Progenitor cell of endocrine pancreas (in vitro differentiated cells): ENCODE results near the gene CERS1. TPM values are rescaled to one million over a fixed set of nuclear protein-coding genes. Genes with fewer than 3 reads are reported as not detected.
A peak's percentile ranks its signal among the peaks of the same experiment; 100 is the strongest.

Source experiments
- DNase-seq: peaks from one replicate; pipeline ENCODE4 v3.0.0; 2021; ENCODE audit warnings: low spot score; ENCODE audit not compliant: unreplicated experiment
- H3K27ac Mint-ChIP-seq: 2 replicates; pipeline ENCODE4 v1.8.0; 2021; ENCODE audit warnings: mild to moderate bottlenecking, moderate library complexity, mixed read lengths
- H3K27me3 Mint-ChIP-seq: 2 replicates; pipeline ENCODE4 v1.8.0; 2021; ENCODE audit warnings: mixed read lengths
- H3K36me3 Mint-ChIP-seq: 2 replicates; pipeline ENCODE4 v1.8.0; 2022; ENCODE audit warnings: mixed read lengths; ENCODE audit not compliant: insufficient read depth
- H3K4me1 Mint-ChIP-seq: 2 replicates; pipeline ENCODE4 v1.8.0; 2021; ENCODE audit warnings: low read depth, mixed read lengths
- H3K4me3 Mint-ChIP-seq: 2 replicates; pipeline ENCODE4 v1.8.0; 2021; ENCODE audit warnings: low read depth, mild to moderate bottlenecking, moderate library complexity, mixed read lengths
- H3K9me3 Mint-ChIP-seq: 2 replicates; pipeline ENCODE4 v1.8.0; 2021; ENCODE audit warnings: low read depth, mixed read lengths
- total RNA-seq: library from RNA; stranded (reverse); gene quantifications from 2 replicates; pipeline ENCODE4 v1.2.1, GENCODE V29; 2021
- TF ChIP-seq, protein P1 (sequence below): fragments of 200-600 bp; sonication (generic); IDR thresholded peaks from one replicate; pipeline ENCODE4 v1.5.0; 2021; ENCODE audit warnings: antibody characterized with exemption, mild to moderate bottlenecking; ENCODE audit not compliant: unreplicated experiment

CERS1 gene
- total RNA-seq, 1 donor from 2014 or later, result 20.9 TPM

DNA sequence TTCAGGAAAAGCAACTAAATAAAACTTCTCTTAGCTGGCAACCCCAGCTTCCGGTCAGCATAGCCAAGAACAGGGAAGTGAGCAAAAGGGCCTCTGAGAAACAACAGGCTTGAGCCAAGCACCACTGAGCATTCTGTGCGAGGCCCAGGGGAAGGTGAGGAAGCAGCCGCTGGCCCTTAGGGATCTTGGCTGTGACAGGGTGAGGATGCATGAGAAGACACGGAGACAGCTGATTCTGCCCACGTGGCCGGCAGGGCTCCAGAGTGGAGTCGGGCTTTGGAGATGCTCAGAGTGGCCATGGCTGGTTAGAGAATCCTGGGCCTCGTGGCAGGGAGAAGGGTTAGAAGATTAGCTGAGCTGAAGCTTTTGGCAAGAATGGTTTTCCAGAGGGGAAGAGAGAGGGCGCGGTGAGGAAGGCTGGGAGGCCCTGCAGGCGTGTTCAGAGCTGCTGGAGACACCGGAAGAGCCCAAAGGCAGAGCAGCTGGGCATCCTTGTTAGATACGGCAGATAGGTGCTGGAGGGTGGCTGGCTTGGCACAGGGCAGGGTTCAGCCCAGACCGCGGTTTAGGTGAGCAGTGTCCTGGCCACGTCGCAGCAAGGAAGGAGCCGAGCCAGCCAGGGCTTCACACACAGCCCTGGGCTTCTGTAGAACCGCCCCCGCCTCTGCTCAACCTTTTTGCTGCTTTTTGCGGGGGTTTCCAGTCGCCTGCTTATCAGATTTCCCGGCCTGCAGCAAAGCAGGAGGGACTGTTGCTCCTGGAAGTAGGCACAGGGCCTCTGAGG, 46.9 kb downstream of the CERS1 start:
- no peaks in the 10 kb centered on the region for H3K9me3 Mint-ChIP-seq
- no peaks in the 10 kb centered on the region for H3K27me3 Mint-ChIP-seq
- H3K36me3 Mint-ChIP-seq, result peaks cover 15% of the 10 kb centered on the region
- no peak overlapping the region for H3K27ac Mint-ChIP-seq
- DNase-seq, result no peak
- H3K4me1 Mint-ChIP-seq, result peaks cover 3% of the 10 kb centered on the region
- no peak overlapping the region for H3K4me3 Mint-ChIP-seq
- TF ChIP-seq, protein P1, sequence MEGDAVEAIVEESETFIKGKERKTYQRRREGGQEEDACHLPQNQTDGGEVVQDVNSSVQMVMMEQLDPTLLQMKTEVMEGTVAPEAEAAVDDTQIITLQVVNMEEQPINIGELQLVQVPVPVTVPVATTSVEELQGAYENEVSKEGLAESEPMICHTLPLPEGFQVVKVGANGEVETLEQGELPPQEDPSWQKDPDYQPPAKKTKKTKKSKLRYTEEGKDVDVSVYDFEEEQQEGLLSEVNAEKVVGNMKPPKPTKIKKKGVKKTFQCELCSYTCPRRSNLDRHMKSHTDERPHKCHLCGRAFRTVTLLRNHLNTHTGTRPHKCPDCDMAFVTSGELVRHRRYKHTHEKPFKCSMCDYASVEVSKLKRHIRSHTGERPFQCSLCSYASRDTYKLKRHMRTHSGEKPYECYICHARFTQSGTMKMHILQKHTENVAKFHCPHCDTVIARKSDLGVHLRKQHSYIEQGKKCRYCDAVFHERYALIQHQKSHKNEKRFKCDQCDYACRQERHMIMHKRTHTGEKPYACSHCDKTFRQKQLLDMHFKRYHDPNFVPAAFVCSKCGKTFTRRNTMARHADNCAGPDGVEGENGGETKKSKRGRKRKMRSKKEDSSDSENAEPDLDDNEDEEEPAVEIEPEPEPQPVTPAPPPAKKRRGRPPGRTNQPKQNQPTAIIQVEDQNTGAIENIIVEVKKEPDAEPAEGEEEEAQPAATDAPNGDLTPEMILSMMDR, result no peak

- peaks cover 8% of the 10 kb centered on the region for H3K36me3 Mint-ChIP-seq
- no peak overlapping the region for H3K4me3 Mint-ChIP-seq
- TF ChIP-seq, protein P1, result no peak
- no peak for DNase-seq
- H3K27ac Mint-ChIP-seq, result no peak overlapping the region
- H3K4me1 Mint-ChIP-seq, result peaks cover 3% of the 10 kb centered on the region
- H3K9me3 Mint-ChIP-seq, result no peaks in the 10 kb centered on the region
- no peaks in the 10 kb centered on the region for H3K27me3 Mint-ChIP-seq
Measured at GRCh38 chr19:18847549-18848463, 48.2 kb downstream of the CERS1 start.

- Mint-ChIP-seq H3K27me3 (no peaks in the 10 kb centered on the region), H3K27ac (no peak overlapping the region)
- TF ChIP-seq, protein P1, result peak; percentile 87
Measured at GRCh38 chr19:18846862-18847548, 49.0 kb downstream of the CERS1 start.

GRCh38 chr19:18845961-18846360, 50.0 kb downstream of the CERS1 start:
- Mint-ChIP-seq H3K4me1 (peaks cover 12% of the 10 kb centered on the region), H3K36me3 (peaks cover 8% of the 10 kb centered on the region), H3K27me3 (no peaks in the 10 kb centered on the region), H3K9me3 (no peaks in the 10 kb centered on the region), H3K4me3 (no peak overlapping the region), H3K27ac (no peak overlapping the region)
- no peak for DNase-seq
- TF ChIP-seq, protein P1, result no peak

More at GRCh38 chr19:18846862-18847548, 49.0 kb downstream of the CERS1 start:
- Mint-ChIP-seq H3K4me3 (no peak overlapping the region), H3K9me3 (no peaks in the 10 kb centered on the region), H3K36me3 (peaks cover 8% of the 10 kb centered on the region), H3K4me1 (peaks cover 5% of the 10 kb centered on the region)
- peak; percentile 67 for DNase-seq
